Skeletal muscle tissue (tissue), 4 donors: ENCODE measurements around the gene CXCL10. TPM values are rescaled to one million over a fixed set of nuclear protein-coding genes. Genes with fewer than 3 reads are reported as not detected.
"Not testable (repeated sequence)": the region's sequence is repeated elsewhere in the genome, so short reads cannot be mapped to it uniquely, and the experiment has no call there.

Experiments used
- H3K27ac ChIP-seq: one replicate; pipeline ENCODE4 v1.7.0; 2013; ENCODE audit warnings: mild to moderate bottlenecking, low read depth, low read length, inconsistent platforms
- H3K27me3 ChIP-seq, 3 donors: one replicate each; pipeline ENCODE4 v1.7.0; 2013; ENCODE audit warnings: low read length in 3 of 3; ENCODE audit not compliant: control insufficient read depth in 3 of 3, insufficient read depth in 3 of 3
- H3K36me3 ChIP-seq, 3 donors: one replicate each; pipeline ENCODE4 v1.7.0; 2013; ENCODE audit warnings: low read length in 3 of 3; ENCODE audit not compliant: control insufficient read depth in 3 of 3, insufficient read depth in 3 of 3
- H3K4me1 ChIP-seq, 3 donors: one replicate each; pipeline ENCODE4 v1.7.0; 2013; ENCODE audit warnings: low read length in 3 of 3, mild to moderate bottlenecking in 3 of 3; ENCODE audit not compliant: control insufficient read depth in 3 of 3, insufficient read depth in 3 of 3
- H3K4me3 ChIP-seq, 3 donors: one replicate each; pipeline ENCODE4 v1.7.0; 2013; ENCODE audit warnings: low read length in 3 of 3
- H3K9ac ChIP-seq, 3 donors: one replicate each; pipeline ENCODE4 v1.7.0; 2013; ENCODE audit warnings: low read length in 3 of 3, mild to moderate bottlenecking in 3 of 3, moderate library complexity in 2 of 3, low read depth in 1 of 3
- H3K9me3 ChIP-seq, 3 donors: one replicate each; pipeline ENCODE4 v1.7.0; 2013; ENCODE audit warnings: low read length in 3 of 3; ENCODE audit not compliant: control insufficient read depth in 3 of 3
- total RNA-seq: library from RNA; depleted of rRNA; stranded (reverse); fragments of >200 nt; gene quantifications from one replicate; pipeline ENCODE4 v1.2.3, GENCODE V29; 2014
- donor health status: Osteomylitis.

Gene CXCL10
- total RNA-seq, 1 donor from 2014 or later = 4.7 TPM

- H3K9me3 ChIP-seq = no peaks in the 10 kb centered on the region
- no peaks in the 10 kb centered on the region for H3K4me1 ChIP-seq
- no peak overlapping the region for H3K9ac ChIP-seq
- no peaks in the 10 kb centered on the region for H3K36me3 ChIP-seq
- no peak overlapping the region for H3K27ac ChIP-seq
- peaks cover 0 to 7% (median 2%) of the 10 kb centered on the region in 3 donors for H3K27me3 ChIP-seq
- no peak overlapping the region for H3K4me3 ChIP-seq
Measured at GRCh38 chr4:76055421-76055820, 32.1 kb upstream of the CXCL10 start.

DNA sequence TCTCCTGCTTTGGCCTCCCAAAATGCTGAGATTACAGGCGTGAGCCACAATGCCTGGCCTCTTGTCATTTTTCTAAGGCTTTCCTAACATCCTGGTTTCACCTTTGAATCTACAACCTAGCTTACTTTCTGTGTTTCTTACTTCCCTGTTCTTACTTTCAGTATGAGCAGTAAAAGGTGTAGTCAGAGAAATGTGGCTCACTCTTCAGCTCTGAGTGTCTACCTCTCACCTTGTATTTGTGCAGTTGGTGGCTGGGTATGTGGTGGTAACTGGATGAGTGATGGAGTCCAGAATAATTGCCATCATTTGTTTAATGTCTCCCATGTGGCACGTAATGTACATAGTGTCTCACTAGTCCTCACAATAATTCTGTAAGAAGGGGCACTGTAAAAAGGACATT, 31.7 kb upstream of the CXCL10 start:
- H3K4me1 ChIP-seq = no peaks in the 10 kb centered on the region
- H3K9me3 ChIP-seq = no peaks in the 10 kb centered on the region
- H3K27ac ChIP-seq = no peak overlapping the region
- H3K9ac ChIP-seq = no peak overlapping the region
- H3K27me3 ChIP-seq = peaks cover 0 to 7% (median 2%) of the 10 kb centered on the region in 3 donors
- H3K4me3 ChIP-seq = no peak overlapping the region
- no peaks in the 10 kb centered on the region for H3K36me3 ChIP-seq

GRCh38 chr4:76053730-76054129, 30.4 kb upstream of the CXCL10 start:
- Histone ChIP-seq H3K27ac (no peak overlapping the region), H3K36me3 (no peaks in the 10 kb centered on the region), H3K4me3 (no peak overlapping the region), H3K9me3 (no peaks in the 10 kb centered on the region), H3K4me1 (no peaks in the 10 kb centered on the region), H3K9ac (no peak overlapping the region), H3K27me3 (peaks cover 0 to 7% (median 2%) of the 10 kb centered on the region in 3 donors)

GRCh38 chr4:76050560-76051050, 27.3 kb upstream of the CXCL10 start:
- not testable (repeated sequence) for H3K4me1 ChIP-seq, H3K9ac ChIP-seq, H3K36me3 ChIP-seq, H3K4me3 ChIP-seq, H3K9me3 ChIP-seq, H3K27ac ChIP-seq, H3K27me3 ChIP-seq

DNA sequence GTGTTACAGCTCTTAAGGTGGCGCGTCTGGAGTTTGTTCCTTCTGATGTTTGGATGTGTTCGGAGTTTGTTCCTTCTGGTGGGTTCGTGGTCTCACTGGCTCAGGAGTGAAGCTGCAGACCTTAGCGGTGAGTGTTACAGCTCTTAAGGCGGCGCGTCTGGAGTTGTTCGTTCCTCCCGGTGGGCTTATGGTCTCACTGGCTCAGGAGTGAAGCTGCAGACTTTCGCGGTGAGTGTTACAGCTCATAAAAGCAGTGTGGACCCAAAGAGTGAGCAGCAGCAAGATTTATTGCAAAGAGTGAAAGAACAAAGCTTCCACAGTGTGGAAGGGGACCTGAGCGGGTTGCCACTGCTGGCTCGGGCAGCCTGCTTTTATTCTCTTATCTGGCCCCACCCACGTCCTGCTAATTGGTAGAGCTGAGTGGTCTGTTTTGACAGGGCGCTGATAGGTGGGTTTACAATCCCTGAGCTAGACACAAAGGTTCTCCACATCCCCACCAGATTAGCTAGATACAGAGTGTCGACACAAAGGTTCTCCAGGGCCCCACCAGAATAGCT, 26.6 kb upstream of the CXCL10 start:
- H3K36me3 ChIP-seq, H3K9me3 ChIP-seq, H3K27ac ChIP-seq, H3K27me3 ChIP-seq, H3K4me3 ChIP-seq, H3K9ac ChIP-seq, H3K4me1 ChIP-seq: not testable (repeated sequence)

- H3K36me3 ChIP-seq, H3K4me3 ChIP-seq, H3K4me1 ChIP-seq, H3K27ac ChIP-seq, H3K9ac ChIP-seq, H3K9me3 ChIP-seq, H3K27me3 ChIP-seq: not testable (repeated sequence)
Measured at GRCh38 chr4:76044686-76045085, 21.4 kb upstream of the CXCL10 start.

DNA sequence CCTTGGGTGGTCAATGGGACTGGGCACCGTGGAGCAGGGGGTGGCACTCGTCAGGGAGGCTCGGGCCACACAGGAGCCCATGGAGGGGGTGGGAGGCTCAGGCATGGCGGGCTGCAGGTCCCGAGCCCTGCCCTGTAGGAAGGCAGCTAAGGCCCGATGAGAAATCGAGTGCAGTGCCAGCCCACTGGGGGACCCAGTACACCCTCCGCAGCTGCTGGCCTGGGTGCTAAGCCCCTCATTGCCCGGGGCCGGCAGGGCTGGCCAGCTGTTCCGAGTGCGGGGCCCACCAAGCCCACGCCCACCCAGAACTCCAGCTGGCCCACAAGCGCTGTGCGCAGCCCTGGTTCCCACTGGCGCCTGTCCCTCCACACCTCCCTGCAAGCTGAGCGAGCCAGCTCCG, 20.0 kb upstream of the CXCL10 start:
- H3K36me3 ChIP-seq, H3K27ac ChIP-seq, H3K4me1 ChIP-seq, H3K9me3 ChIP-seq, H3K27me3 ChIP-seq, H3K4me3 ChIP-seq, H3K9ac ChIP-seq: not testable (repeated sequence)

DNA sequence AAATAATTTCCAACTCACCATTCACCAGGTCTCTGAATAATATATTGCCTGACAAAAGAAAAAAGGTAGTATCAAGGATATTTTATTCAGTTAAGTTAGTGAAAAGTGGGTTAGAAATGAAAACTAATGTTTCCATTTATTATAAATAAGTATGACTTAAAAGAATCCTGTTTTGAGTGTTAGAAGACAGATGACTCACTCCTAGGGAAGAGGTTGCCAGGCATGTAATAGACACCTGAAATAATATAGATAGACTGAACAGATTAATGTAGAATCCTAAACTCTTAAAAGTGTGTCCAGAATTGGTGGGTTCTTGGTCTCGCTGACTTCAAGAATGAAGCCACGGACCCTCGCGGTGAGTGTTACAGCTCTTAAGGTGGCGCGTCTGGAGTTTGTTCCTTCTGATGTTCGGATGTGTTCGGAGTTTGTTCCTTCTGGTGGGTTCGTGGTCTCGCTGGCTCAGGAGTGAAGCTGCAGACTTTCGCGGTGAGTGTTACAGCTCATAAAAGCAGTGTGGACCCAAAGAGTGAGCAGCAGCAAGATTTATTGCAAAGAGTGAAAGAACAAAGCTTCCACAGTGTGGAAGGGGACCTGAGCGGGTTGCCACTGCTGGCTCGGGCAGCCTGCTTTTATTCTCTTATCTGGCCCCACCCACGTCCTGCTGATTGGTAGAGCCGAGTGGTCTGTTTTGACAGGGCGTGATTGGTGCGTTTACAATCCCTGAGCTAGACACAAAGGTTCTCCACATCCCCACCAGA, 19.1 kb upstream of the CXCL10 start:
- H3K9ac ChIP-seq, H3K4me1 ChIP-seq, H3K36me3 ChIP-seq, H3K27ac ChIP-seq, H3K27me3 ChIP-seq, H3K9me3 ChIP-seq, H3K4me3 ChIP-seq: not testable (repeated sequence)

GRCh38 chr4:76036855-76037254, 13.6 kb upstream of the CXCL10 start:
- H3K4me3 ChIP-seq = no peak overlapping the region
- H3K9ac ChIP-seq = no peak overlapping the region
- no peaks in the 10 kb centered on the region for H3K4me1 ChIP-seq
- peaks cover 0 to 4% (median 2%) of the 10 kb centered on the region in 3 donors for H3K27me3 ChIP-seq
- H3K9me3 ChIP-seq = no peaks in the 10 kb centered on the region
- no peaks in the 10 kb centered on the region for H3K36me3 ChIP-seq
- H3K27ac ChIP-seq = no peak overlapping the region

- peaks cover 0 to 3% (median 2%) of the 10 kb centered on the region in 3 donors for H3K27me3 ChIP-seq
- no peak within 1 kb of the TSS for H3K27ac ChIP-seq
Measured at GRCh38 chr4:76035799-76036380, 12.6 kb upstream of the CXCL10 start, which contains the start of gene CXCL11. Gene CXCL11 (minus strand): TSS chr4:76036070. CDS start chr4:76035987, 83 bp downstream.

More at GRCh38 chr4:76035799-76036380, 12.6 kb upstream of the CXCL10 start, which contains the start of gene CXCL11:
- Histone ChIP-seq H3K4me1 (no peaks in the 10 kb centered on the region), H3K9ac (no peak within 1 kb of the TSS), H3K36me3 (no peaks in the 10 kb centered on the region), H3K9me3 (no peaks in the 10 kb centered on the region), H3K4me3 (no peak within 1 kb of the TSS)
